HepG2 (cell line): Measurements from ENCODE around the gene NPSR1. TPM values are rescaled to one million over a fixed set of nuclear protein-coding genes. Genes with fewer than 3 reads are reported as not detected.

Experiments used
- ATAC-seq: fragments of 200-7000 bp; cut with Tn5 transposase; 3 replicates; pipeline ENCODE4 v1.9.1; 2020; ENCODE audit warnings: mild to moderate bottlenecking, moderate library complexity
- BruUV-seq: library from RNA; stranded (reverse); fragments of 400-500 nt; replicated peaks from 2 replicates; lab custom pipeline; 2021; lab: Mats Ljungman, UMichigan
- CTCF ChIA-PET: fragments of 300-600 bp; formaldehyde crosslinking; extraction: SDS; loops from one replicate; lab custom pipeline; 2021; ENCODE audit warnings: low total read pairs, inconsistent platforms, low intra/inter-chr PET ratio; lab: Yijun Ruan, JAX
- POLR2A ChIA-PET: fragments of 350-600 bp; sonication (Branson Sonifier 250); formaldehyde crosslinking; loops from one replicate; lab custom pipeline; 2020; ENCODE audit warnings: antibody characterized with exemption, inconsistent platforms; lab: Yijun Ruan, JAX
- DNase-seq: peaks from one replicate; pipeline ENCODE4 v3.0.0-alpha.2; 2015; ENCODE audit warnings: low spot score
- FAIRE-seq: peaks from 3 replicates; lab custom pipeline; 2011; peaks lifted over from hg19 to GRCh38; lab: Jason Lieb, UNC
- H2AFZ ChIP-seq: one replicate; pipeline ENCODE4 v1.6.1; 2011; ENCODE audit warnings: low read length, inconsistent platforms
- H3K27ac ChIP-seq: fragments of 300-600 bp; 3 replicates; pipeline ENCODE4 v1.8.0; 2011; ENCODE audit warnings: mixed run types, mild to moderate bottlenecking, mixed read lengths, low read length, inconsistent platforms; ENCODE audit not compliant: insufficient read depth; ENCODE audit errors: extremely low read length
- H3K27me3 ChIP-seq, 2 experiments: fragments of 200-600 bp in 1 of 2; 2 replicates in 1 of 2; 3 replicates in 1 of 2; pipeline versions ENCODE4 v1.6.0 to v1.8.0; 2011; ENCODE audit warnings: low read length in 2 of 2, mild to moderate bottlenecking in 2 of 2, moderate library complexity in 2 of 2, inconsistent platforms in 1 of 2; ENCODE audit not compliant: insufficient read depth in 2 of 2, control insufficient read depth in 1 of 2
- H3K36me3 ChIP-seq, 2 experiments: fragments of 200-600 bp in 1 of 2; replicated peaks in 1 of 2; 2 replicates in 1 of 2; 3 replicates in 1 of 2; pipeline versions ENCODE4 v1.5.1 to v1.8.0; 2011; ENCODE audit warnings: low read length in 2 of 2, inconsistent platforms in 1 of 2; ENCODE audit not compliant: insufficient read depth in 2 of 2, control insufficient read depth in 1 of 2
- H3K4me1 ChIP-seq: 2 replicates; pipeline ENCODE4 v1.5.1; 2012; ENCODE audit warnings: low read length, inconsistent platforms; ENCODE audit not compliant: insufficient read depth
- H3K4me2 ChIP-seq: 2 replicates; pipeline ENCODE4 v1.6.0; 2011; ENCODE audit warnings: low read depth, low read length, inconsistent platforms
- H3K4me3 ChIP-seq, 3 experiments: fragments of 200-600 bp in 1 of 3; sonication (generic), shearing (Covaris generic) in 1 of 3; replicated peaks in 1 of 3; 2 replicates each; pipeline ENCODE4 v1.5.1; 2011 to 2016; ENCODE audit warnings: low read length in 3 of 3, inconsistent platforms in 2 of 3, low read depth in 2 of 3, mild to moderate bottlenecking in 2 of 3, control low read depth in 1 of 3, mixed read lengths in 1 of 3; ENCODE audit not compliant: insufficient read depth in 1 of 3
- H3K79me2 ChIP-seq: one replicate; pipeline ENCODE4 v1.6.1; 2011; ENCODE audit warnings: low read length, inconsistent platforms; ENCODE audit not compliant: insufficient read depth
- H3K9ac ChIP-seq: 2 replicates; pipeline ENCODE4 v1.6.0; 2011; ENCODE audit warnings: mild to moderate bottlenecking, low read depth, low read length, inconsistent platforms; ENCODE audit not compliant: insufficient read depth
- H3K9me3 ChIP-seq: 2 replicates; pipeline ENCODE4 v1.5.1; 2012; ENCODE audit warnings: mild to moderate bottlenecking, low read length
- H4K20me1 ChIP-seq: 2 replicates; pipeline ENCODE4 v1.6.0; 2011; ENCODE audit warnings: inconsistent platforms, mild to moderate bottlenecking, low read length, moderate library complexity; ENCODE audit not compliant: insufficient read depth
- ATAD3A ChIP-seq: sonication (generic); formaldehyde crosslinking; IDR thresholded peaks from 2 replicates; pipeline ENCODE4 v1.4.0; 2020; ENCODE audit warnings: missing genetic modification reagents
- MED13 ChIP-seq: sonication (generic); formaldehyde crosslinking; IDR thresholded peaks from 2 replicates; pipeline ENCODE4 v1.5.0; 2020; ENCODE audit warnings: missing genetic modification reagents
- MTF2 ChIP-seq: sonication (generic); formaldehyde crosslinking; IDR thresholded peaks from 2 replicates; pipeline ENCODE4 v1.5.0; 2020; ENCODE audit warnings: missing genetic modification reagents, borderline replicate concordance
- TAF1 ChIP-seq: sonication (generic); formaldehyde crosslinking; IDR thresholded peaks from 2 replicates; pipeline ENCODE4 v1.4.0; 2020; ENCODE audit warnings: missing genetic modification reagents
- YEATS4 ChIP-seq: sonication (generic); formaldehyde crosslinking; IDR thresholded peaks from 2 replicates; pipeline ENCODE4 v1.4.0; 2020; ENCODE audit warnings: missing genetic modification reagents, borderline replicate concordance
- ZEB1 ChIP-seq: IDR thresholded peaks from 2 replicates; pipeline ENCODE4 v1.6.1; 2012; ENCODE audit warnings: mild to moderate bottlenecking, low read depth, inconsistent platforms; ENCODE audit not compliant: insufficient replicate concordance
- ZMYM4 ChIP-seq: sonication (generic); formaldehyde crosslinking; IDR thresholded peaks from 2 replicates; pipeline ENCODE4 v1.8.1; 2023; ENCODE audit warnings: mild to moderate bottlenecking, missing genetic modification reagents
- ZNF563 ChIP-seq: sonication (generic); formaldehyde crosslinking; IDR thresholded peaks from 2 replicates; pipeline ENCODE4 v1.8.0; 2022; ENCODE audit warnings: mild to moderate bottlenecking, moderate library complexity, missing genetic modification reagents
- ZNF660 ChIP-seq: sonication (generic); formaldehyde crosslinking; IDR thresholded peaks from 2 replicates; pipeline ENCODE4 v1.5.1; 2020; ENCODE audit warnings: mild to moderate bottlenecking, low read depth, missing genetic modification reagents, borderline replicate concordance
- ZNF737 ChIP-seq: sonication (generic); formaldehyde crosslinking; IDR thresholded peaks from 2 replicates; pipeline ENCODE4 v1.5.0; 2020; ENCODE audit warnings: missing genetic modification reagents, mild to moderate bottlenecking, borderline replicate concordance
- WGBS: methylation state at CpG from one replicate; pipeline ENCODE4 v1.1.6; 2017; ENCODE audit warnings: low lambda C conversion rate; 5-methylcytosine and 5-hydroxymethylcytosine counted together
- in situ Hi-C: cut with HindIII; loops from 2 replicates; pipeline ENCODE4 v1.10.0; 2017; ENCODE audit warnings: low pct_unique_long_range_greater_than_20kb; ENCODE audit not compliant: extremely low pct_ligation_motif_present
- intact Hi-C: fragments of 100-400 bp; cut with micrococcal nuclease; formaldehyde crosslinking; loops from one replicate; pipeline ENCODE4 v1.10.0; 2022; ENCODE audit not compliant: unreplicated experiment
- polyA plus RNA-seq, 8 experiments: library from polyadenylated mRNA; depleted of rRNA in 3 of 8; stranded (reverse) in 7 of 8; unstranded in 1 of 8; fragments of >200 nt; fragmentation: Illumina TruSeq in 4 of 8; extraction: Trizol in 4 of 8; gene quantifications; 2 replicates each; pipeline versions ENCODE4 v1.2.1 to v1.2.3, GENCODE V29; 2011 to 2016; ENCODE audit warnings: low read depth in 4 of 8, missing spikeins in 1 of 8, mixed read lengths in 1 of 8; ENCODE audit not compliant: insufficient read depth in 1 of 8
- total RNA-seq, 5 experiments: library from RNA; depleted of rRNA; stranded (reverse); fragments of >200 nt; fragmentation: Illumina TruSeq; extraction: Trizol; gene quantifications; 2 replicates each; pipeline ENCODE4 v1.2.3, GENCODE V29; 2016; ENCODE audit warnings: low read depth in 1 of 5
- TF ChIP-seq, protein P1 (sequence below): sonication (generic); formaldehyde crosslinking; IDR thresholded peaks from 2 replicates; pipeline ENCODE4 v1.5.1; 2020; ENCODE audit warnings: mild to moderate bottlenecking, moderate library complexity, missing genetic modification reagents
- TF ChIP-seq, protein P2 (sequence below): conservative IDR thresholded peaks from 2 replicates; pipeline ENCODE4 v1.6.1; 2018; ENCODE audit warnings: missing genetic modification reagents
- TF ChIP-seq, protein P3 (sequence below): sonication (generic); formaldehyde crosslinking; IDR thresholded peaks from 2 replicates; pipeline ENCODE4 v1.8.1; 2023; ENCODE audit warnings: missing genetic modification reagents, mild to moderate bottlenecking, borderline replicate concordance

The NPSR1 gene
- total and polyA plus RNA-seq, 2 of the 13 experiments (the other 11 are each of a cell fraction or from before 2014, with no cell fraction given): not detected

DNA sequence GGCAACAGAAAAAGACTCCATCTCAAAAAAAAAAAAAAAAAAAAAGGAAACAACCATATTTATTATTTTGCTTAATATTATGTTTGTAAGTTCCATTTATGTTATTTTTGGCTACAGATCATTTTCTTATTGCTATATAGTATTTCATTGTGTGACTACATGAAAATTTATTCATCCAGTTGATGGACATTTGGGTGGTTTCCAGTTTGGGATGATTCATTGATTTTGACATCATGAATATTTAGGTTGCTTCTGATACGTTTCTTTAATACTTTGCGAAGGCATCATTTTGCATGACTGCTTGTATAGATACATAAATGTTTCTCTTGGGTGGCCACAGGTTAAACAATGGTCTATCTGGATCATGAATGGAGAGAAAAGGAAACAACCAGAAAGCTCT is 2.0 kb upstream of the NPSR1 start:
- no peak for DNase-seq
- H3K79me2 ChIP-seq: no peaks in the 10 kb centered on the region
- no peak overlapping the region for H3K9ac ChIP-seq
- no peaks in the 10 kb centered on the region for H4K20me1 ChIP-seq
- H3K36me3 ChIP-seq: peaks cover 0 to 4% of the 10 kb centered on the region in 2 experiments; a peak in 1 of 5 replicates
- FAIRE-seq: no peak
- ChIA-PET CTCF (no interaction called here), POLR2A (no interaction called here)
- no peaks in the 10 kb centered on the region for H3K27me3 ChIP-seq
- H3K9me3 ChIP-seq: no peaks in the 10 kb centered on the region
- intact Hi-C loops: no loop called here
- no TSS peak for BruUV-seq
- H3K4me1 ChIP-seq: peaks cover 44% of the 10 kb centered on the region
- no peak overlapping the region for H3K4me3 ChIP-seq
- TF ChIP-seq, protein P1, sequence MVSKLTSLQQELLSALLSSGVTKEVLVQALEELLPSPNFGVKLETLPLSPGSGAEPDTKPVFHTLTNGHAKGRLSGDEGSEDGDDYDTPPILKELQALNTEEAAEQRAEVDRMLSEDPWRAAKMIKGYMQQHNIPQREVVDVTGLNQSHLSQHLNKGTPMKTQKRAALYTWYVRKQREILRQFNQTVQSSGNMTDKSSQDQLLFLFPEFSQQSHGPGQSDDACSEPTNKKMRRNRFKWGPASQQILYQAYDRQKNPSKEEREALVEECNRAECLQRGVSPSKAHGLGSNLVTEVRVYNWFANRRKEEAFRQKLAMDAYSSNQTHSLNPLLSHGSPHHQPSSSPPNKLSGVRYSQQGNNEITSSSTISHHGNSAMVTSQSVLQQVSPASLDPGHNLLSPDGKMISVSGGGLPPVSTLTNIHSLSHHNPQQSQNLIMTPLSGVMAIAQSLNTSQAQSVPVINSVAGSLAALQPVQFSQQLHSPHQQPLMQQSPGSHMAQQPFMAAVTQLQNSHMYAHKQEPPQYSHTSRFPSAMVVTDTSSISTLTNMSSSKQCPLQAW (CRISPR knock-in tag): no peak
- TF ChIP-seq ZMYM4 (CRISPR knock-in tag) (no peak), MED13 (no peak), ZEB1 (no peak), ZNF737 (CRISPR knock-in tag) (no peak), YEATS4 (CRISPR knock-in tag) (no peak), MTF2 (CRISPR knock-in tag) (no peak), ATAD3A (CRISPR knock-in tag) (no peak), ZNF660 (CRISPR knock-in tag) (no peak), ZNF563 (CRISPR knock-in tag) (no peak), TAF1 (CRISPR knock-in tag) (no peak)
- TF ChIP-seq, protein P2, sequence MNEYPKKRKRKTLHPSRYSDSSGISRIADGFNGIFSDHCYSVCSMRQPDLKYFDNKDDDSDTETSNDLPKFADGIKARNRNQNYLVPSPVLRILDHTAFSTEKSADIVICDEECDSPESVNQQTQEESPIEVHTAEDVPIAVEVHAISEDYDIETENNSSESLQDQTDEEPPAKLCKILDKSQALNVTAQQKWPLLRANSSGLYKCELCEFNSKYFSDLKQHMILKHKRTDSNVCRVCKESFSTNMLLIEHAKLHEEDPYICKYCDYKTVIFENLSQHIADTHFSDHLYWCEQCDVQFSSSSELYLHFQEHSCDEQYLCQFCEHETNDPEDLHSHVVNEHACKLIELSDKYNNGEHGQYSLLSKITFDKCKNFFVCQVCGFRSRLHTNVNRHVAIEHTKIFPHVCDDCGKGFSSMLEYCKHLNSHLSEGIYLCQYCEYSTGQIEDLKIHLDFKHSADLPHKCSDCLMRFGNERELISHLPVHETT (CRISPR knock-in tag): no peak
- TF ChIP-seq, protein P3, sequence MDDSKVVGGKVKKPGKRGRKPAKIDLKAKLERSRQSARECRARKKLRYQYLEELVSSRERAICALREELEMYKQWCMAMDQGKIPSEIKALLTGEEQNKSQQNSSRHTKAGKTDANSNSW (CRISPR knock-in tag): no peak
- H3K27ac ChIP-seq: no peak overlapping the region
- WGBS: 98% methylated on average over 2 of the region's 2 CpGs
- H2AFZ ChIP-seq: no peak overlapping the region
- H3K4me2 ChIP-seq: no peak overlapping the region
- in situ Hi-C loops: no loop called here
- no peak for ATAC-seq
